Spleen (tissue), 11 donors: ENCODE data around the gene EEF2. TPM values are rescaled to one million over a fixed set of nuclear protein-coding genes. Genes with fewer than 3 reads are reported as not detected.

ENCODE experiments used
- DNase-seq: peaks from one replicate; pipeline ENCODE4 v3.0.0-alpha.2; 2020
- H3K27ac ChIP-seq, 8 donors: fragments of 200-600 bp; sonication (generic) in 7 of 8; 1 replicate in 4 of 8; 2 replicates in 4 of 8; pipeline versions ENCODE4 v1.5.0 to v1.8.0; 2016 to 2021; ENCODE audit warnings: inconsistent platforms in 4 of 8, mild to moderate bottlenecking in 4 of 8, moderate library complexity in 1 of 8
- H3K27me3 ChIP-seq, 7 donors: fragments of 200-600 bp; sonication (generic) in 6 of 7; replicated peaks in 1 of 7; 1 replicate in 4 of 7; 2 replicates in 3 of 7; pipeline versions ENCODE4 v1.5.0 to v1.8.0; 2016 to 2021; ENCODE audit warnings: inconsistent platforms in 3 of 7, mild to moderate bottlenecking in 1 of 7
- H3K36me3 ChIP-seq, 6 donors: fragments of 200-600 bp; sonication (generic) in 5 of 6; 1 replicate in 4 of 6; 2 replicates in 2 of 6; pipeline versions ENCODE4 v1.5.0 to v1.8.0; 2016 to 2021; ENCODE audit warnings: inconsistent platforms in 2 of 6
- H3K4me1 ChIP-seq, 6 donors: fragments of 200-600 bp; sonication (generic) in 5 of 6; 1 replicate in 3 of 6; 2 replicates in 3 of 6; pipeline versions ENCODE4 v1.5.0 to v1.8.0; 2016 to 2021; ENCODE audit warnings: inconsistent platforms in 3 of 6
- H3K4me3 ChIP-seq, 8 donors: fragments of 200-600 bp; sonication (generic) in 7 of 8; 1 replicate in 4 of 8; 2 replicates in 4 of 8; pipeline versions ENCODE4 v1.5.0 to v1.8.0; 2016 to 2021; ENCODE audit warnings: inconsistent platforms in 4 of 8, mild to moderate bottlenecking in 4 of 8, moderate library complexity in 2 of 8
- H3K9me3 ChIP-seq, 8 donors: fragments of 200-600 bp; sonication (generic) in 7 of 8; 1 replicate in 4 of 8; 2 replicates in 4 of 8; pipeline versions ENCODE4 v1.5.0 to v1.8.0; 2016 to 2021; ENCODE audit warnings: inconsistent platforms in 4 of 8
- POLR2A ChIP-seq, 3 donors: fragments of 450-650 bp; IDR thresholded peaks; one replicate each; pipeline ENCODE4 v1.5.1; 2017; ENCODE audit warnings: antibody characterized with exemption in 3 of 3, mild to moderate bottlenecking in 1 of 3
- POLR2AphosphoS5 ChIP-seq, 3 donors: sonication (generic); formaldehyde crosslinking; IDR thresholded peaks; one replicate each; pipeline ENCODE4 v1.5.1; 2017; ENCODE audit warnings: antibody characterized with exemption in 3 of 3
- WGBS, 5 donors: extraction: QIAGEN DNeasy Blood & Tissue Kit in 3 of 5; methylation state at CpG; one replicate each; pipeline versions ENCODE4 v1.1.5 to v1.1.7; 2013 to 2018; 5-methylcytosine and 5-hydroxymethylcytosine counted together
- intact Hi-C: fragments of 100-400 bp; cut with DNase I; formaldehyde crosslinking; loops from one replicate; pipeline ENCODE4 v1.15.0; 2023; ENCODE audit warnings: low total_unique reads
- polyA plus RNA-seq, 3 donors: library from polyadenylated mRNA; stranded (reverse); fragments of 200-250 nt; gene quantifications; one replicate each; pipeline ENCODE4 v1.2.1, GENCODE V29; 2013
- total RNA-seq, 7 donors: library from RNA; depleted of rRNA in 3 of 7; stranded (reverse); fragments of >200 nt in 3 of 7; fragmentation: NEBNext Ultra II Directional in 4 of 7; extraction: Animal tissue kit (Norgen Biotek cat#: 25700) in 4 of 7; gene quantifications; one replicate each; pipeline versions ENCODE4 v1.1.0 to v1.2.1, GENCODE V29; 2016 to 2021
- TF ChIP-seq, protein P1 (sequence below), 11 experiments: fragments of 200-600 bp in 7 of 11; fragments of 450-650 bp in 4 of 11; sonication (generic) in 4 of 11; IDR thresholded peaks in 8 of 11; conservative IDR thresholded peaks in 3 of 11; 1 replicate in 7 of 11; 2 replicates in 4 of 11; pipeline versions ENCODE4 v1.4.0 to v1.8.0; 2016 to 2021; ENCODE audit warnings: antibody characterized with exemption in 11 of 11, inconsistent platforms in 4 of 11, mild to moderate bottlenecking in 1 of 11
- donor health status: healthy with polysubstance abuse.
- donor health status: DM: no; HTN: no; CAD: no; lungs with moderate emphysema.
- donor health status: DM: no; HTN: no; CAD: no.
- donor health status: Bipolar disorder and iron deficiency.
- donor health status: healthy.
- donor health status: DM: no; HTN: no; CAD: no.
- donor health status: DM: yes; HTN: yes; CAD: no.

Gene EEF2
- total and polyA plus RNA-seq, 10 donors, result 565 to 1,961 (median 1,262) TPM

DNA sequence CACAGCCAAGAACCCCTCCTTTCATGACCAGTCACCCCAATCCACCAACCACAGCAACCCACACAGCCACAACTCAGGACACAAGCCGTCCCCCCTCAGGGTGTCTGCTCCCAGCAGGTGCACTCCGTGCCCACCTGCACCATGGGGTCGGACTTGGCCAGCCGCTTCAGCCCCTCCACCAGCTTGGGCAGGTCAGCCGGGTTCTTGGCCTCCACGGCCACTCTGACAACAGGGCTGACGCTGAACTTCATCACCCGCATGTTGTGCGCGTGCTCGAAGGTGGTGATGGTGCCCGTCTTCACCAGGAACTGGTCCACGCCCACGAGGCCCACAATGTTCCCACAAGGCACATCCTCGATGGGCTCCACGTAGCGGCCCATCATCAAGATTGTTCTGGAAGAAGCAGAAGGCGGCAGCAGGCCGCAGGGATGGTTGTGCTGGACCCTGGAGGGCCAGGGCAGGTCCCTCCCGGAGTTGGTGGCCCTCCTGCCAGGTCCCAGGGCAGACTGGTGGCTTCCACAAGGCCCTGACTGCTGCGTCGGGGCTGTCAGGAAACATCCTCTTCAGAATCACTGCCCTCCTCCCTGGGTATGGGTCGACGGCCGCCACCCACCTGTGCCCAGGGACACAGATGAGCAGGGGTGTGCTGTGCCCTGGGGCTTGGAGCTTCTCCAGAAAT, 5.5 kb downstream of the EEF2 start:
- H3K36me3 ChIP-seq, result peaks cover 22 to 97% (median 95%) of the 10 kb centered on the region in 6 donors
- TF ChIP-seq, protein P1, sequence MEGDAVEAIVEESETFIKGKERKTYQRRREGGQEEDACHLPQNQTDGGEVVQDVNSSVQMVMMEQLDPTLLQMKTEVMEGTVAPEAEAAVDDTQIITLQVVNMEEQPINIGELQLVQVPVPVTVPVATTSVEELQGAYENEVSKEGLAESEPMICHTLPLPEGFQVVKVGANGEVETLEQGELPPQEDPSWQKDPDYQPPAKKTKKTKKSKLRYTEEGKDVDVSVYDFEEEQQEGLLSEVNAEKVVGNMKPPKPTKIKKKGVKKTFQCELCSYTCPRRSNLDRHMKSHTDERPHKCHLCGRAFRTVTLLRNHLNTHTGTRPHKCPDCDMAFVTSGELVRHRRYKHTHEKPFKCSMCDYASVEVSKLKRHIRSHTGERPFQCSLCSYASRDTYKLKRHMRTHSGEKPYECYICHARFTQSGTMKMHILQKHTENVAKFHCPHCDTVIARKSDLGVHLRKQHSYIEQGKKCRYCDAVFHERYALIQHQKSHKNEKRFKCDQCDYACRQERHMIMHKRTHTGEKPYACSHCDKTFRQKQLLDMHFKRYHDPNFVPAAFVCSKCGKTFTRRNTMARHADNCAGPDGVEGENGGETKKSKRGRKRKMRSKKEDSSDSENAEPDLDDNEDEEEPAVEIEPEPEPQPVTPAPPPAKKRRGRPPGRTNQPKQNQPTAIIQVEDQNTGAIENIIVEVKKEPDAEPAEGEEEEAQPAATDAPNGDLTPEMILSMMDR (IDR thresholded peaks at IDR 0.05 in 8 of 11, conservative IDR thresholded peaks at IDR 0.05 in 3 of 11), result no peak
- TF ChIP-seq POLR2AphosphoS5 (IDR thresholded peaks at IDR 0.05) (peak; percentile 58 to 82 (median 61)), POLR2A (IDR thresholded peaks at IDR 0.05) (no peak)
- H3K4me3 ChIP-seq, result no peak overlapping the region
- H3K4me1 ChIP-seq, result peaks cover 12 to 86% (median 48%) of the 10 kb centered on the region in 6 donors
- DNase-seq, result no peak
- intact Hi-C loops, result no loop called here
- no peaks in the 10 kb centered on the region for H3K9me3 ChIP-seq
- no peaks in the 10 kb centered on the region for H3K27me3 ChIP-seq
- H3K27ac ChIP-seq, result no peak overlapping the region
- 84 to 93% (median 88%) methylated on average over 18 to 25 of the region's 25 CpGs for WGBS, 5 donors

DNA sequence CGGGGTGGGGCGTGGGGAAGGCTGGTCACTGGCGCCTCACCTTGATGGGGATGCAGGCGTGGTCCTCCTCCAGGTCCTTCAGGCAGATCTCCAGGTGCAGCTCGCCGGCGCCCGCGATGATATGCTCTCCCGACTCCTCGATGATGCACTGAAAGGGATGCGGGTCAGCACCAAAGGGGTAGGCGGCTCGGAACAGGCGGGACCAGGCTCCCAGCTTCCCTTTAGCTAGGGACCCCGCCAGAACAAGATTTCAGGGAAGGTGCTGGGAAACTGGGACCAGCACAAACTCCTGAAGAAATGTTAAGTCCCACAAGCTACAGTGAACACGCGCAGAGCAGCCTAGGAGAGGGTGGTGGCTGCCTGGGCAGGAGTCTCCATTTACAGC, 6.0 kb downstream of the EEF2 start:
- intact Hi-C loops, result no loop called here
- TF ChIP-seq POLR2AphosphoS5 (IDR thresholded peaks at IDR 0.05), result peak in 1 of 3 donors; percentile 1
- TF ChIP-seq, protein P1 (IDR thresholded peaks at IDR 0.05 in 8 of 11, conservative IDR thresholded peaks at IDR 0.05 in 3 of 11), result no peak
- H3K4me1 ChIP-seq, result peaks cover 12 to 81% (median 45%) of the 10 kb centered on the region in 6 donors
- WGBS, 5 donors, result 91 to 96% (median 95%) methylated on average over 17 to 18 of the region's 18 CpGs
- H3K36me3 ChIP-seq, result peaks cover 22 to 95% (median 94%) of the 10 kb centered on the region in 6 donors
- H3K9me3 ChIP-seq, result no peaks in the 10 kb centered on the region
- H3K4me3 ChIP-seq, result no peak overlapping the region
- no peak overlapping the region for H3K27ac ChIP-seq
- no peaks in the 10 kb centered on the region for H3K27me3 ChIP-seq
- no peak for DNase-seq

- no peak for DNase-seq
- no peaks in the 10 kb centered on the region for H3K9me3 ChIP-seq
- no peak for TF ChIP-seq POLR2AphosphoS5 (IDR thresholded peaks at IDR 0.05)
- TF ChIP-seq, protein P1 (IDR thresholded peaks at IDR 0.05 in 8 of 11, conservative IDR thresholded peaks at IDR 0.05 in 3 of 11), result no peak
- TF ChIP-seq POLR2A (IDR thresholded peaks at IDR 0.05), result no peak
- intact Hi-C loops, result no loop called here
- no peaks in the 10 kb centered on the region for H3K27me3 ChIP-seq
- no peak overlapping the region for H3K27ac ChIP-seq
- WGBS, 5 donors, result 91 to 97% (median 93%) methylated on average over 19 of the region's 19 CpGs
- peaks cover under 1 to 69% (median 33%) of the 10 kb centered on the region in 6 donors for H3K4me1 ChIP-seq
- peaks cover 21 to 83% (median 82%) of the 10 kb centered on the region in 6 donors for H3K36me3 ChIP-seq
- no peak overlapping the region for H3K4me3 ChIP-seq
Measured at GRCh38 chr19:3978145-3978544, 7.1 kb downstream of the EEF2 start.

GRCh38 chr19:3977242-3978143, 7.8 kb downstream of the EEF2 start:
- H3K36me3 ChIP-seq, result peaks cover 19 to 81% (median 76%) of the 10 kb centered on the region in 6 donors
- intact Hi-C loops, result no loop called here
- H3K4me3 ChIP-seq, result no peak overlapping the region
- no peaks in the 10 kb centered on the region for H3K9me3 ChIP-seq
- WGBS, 5 donors, result 86 to 93% (median 89%) methylated on average over 36 to 59 of the region's 59 CpGs
- peaks cover 0 to 63% (median 27%) of the 10 kb centered on the region in 6 donors for H3K4me1 ChIP-seq
- no peaks in the 10 kb centered on the region for H3K27me3 ChIP-seq
- no peak for DNase-seq
- H3K27ac ChIP-seq, result no peak overlapping the region
- TF ChIP-seq, protein P1 (IDR thresholded peaks at IDR 0.05 in 8 of 11, conservative IDR thresholded peaks at IDR 0.05 in 3 of 11), result peak in 2 of 11 experiments; percentile 9 to 10
- TF ChIP-seq POLR2A (IDR thresholded peaks at IDR 0.05) (no peak), POLR2AphosphoS5 (IDR thresholded peaks at IDR 0.05) (peak; percentile 54 to 85 (median 71))
